PC-3 (cell line): ENCODE measurements around the gene C5orf47. TPM values are rescaled to one million over a fixed set of nuclear protein-coding genes. Genes with fewer than 3 reads are reported as not detected.
A peak's percentile ranks its signal among the peaks of the same experiment; 100 is the strongest.

ENCODE experiments used
- ATAC-seq: fragments of 200-7000 bp; cut with Tn5 transposase; 2 replicates; pipeline ENCODE4 v1.9.1; 2020; ENCODE audit warnings: mild to moderate bottlenecking, moderate library complexity
- BruUV-seq: library from RNA; stranded (reverse); fragments of 400-500 nt; replicated peaks from 2 replicates; lab custom pipeline; 2021; lab: Mats Ljungman, UMichigan
- CTCF ChIA-PET: fragments of 300-600 bp; sonication (Branson Sonifier 250); formaldehyde crosslinking; loops from one replicate; lab custom pipeline; 2022; ENCODE audit warnings: antibody characterized with exemption; lab: Charles Lee
- POLR2A ChIA-PET: fragments of 300-600 bp; sonication (Branson Sonifier 250); formaldehyde crosslinking; loops from one replicate; lab custom pipeline; 2022; ENCODE audit warnings: antibody characterized with exemption; ENCODE audit not compliant: unreplicated experiment; lab: Charles Lee
- DNase-seq: peaks from one replicate; pipeline ENCODE4 v3.0.0-alpha.2; 2015
- H2AFZ ChIP-seq: fragments of 300-600 bp; sonication (generic); 2 replicates; pipeline ENCODE4 v1.6.0; 2016; ENCODE audit warnings: antibody characterized with exemption, low read length
- H3F3A ChIP-seq: fragments of 300-600 bp; sonication (generic); one replicate; pipeline ENCODE4 v1.6.0; 2017; ENCODE audit warnings: antibody characterized with exemption, low read length, control low read depth, mild to moderate bottlenecking; ENCODE audit not compliant: unreplicated experiment
- H3K27ac ChIP-seq: fragments of 300-600 bp; sonication (generic); 2 replicates; pipeline ENCODE4 v1.5.1; 2016; ENCODE audit warnings: mild to moderate bottlenecking, low read length
- H3K27me3 ChIP-seq: fragments of 300-600 bp; sonication (generic); 2 replicates; pipeline ENCODE4 v1.6.1; 2016; ENCODE audit warnings: low read length, mixed read lengths
- H3K36me3 ChIP-seq: fragments of 300-600 bp; sonication (generic); 2 replicates; pipeline ENCODE4 v1.6.1; 2016; ENCODE audit warnings: low read depth, mixed run types, low read length, mixed read lengths
- H3K4me1 ChIP-seq: fragments of 300-600 bp; sonication (generic); 2 replicates; pipeline ENCODE4 v1.5.1; 2016; ENCODE audit warnings: low read length; ENCODE audit not compliant: insufficient read depth
- H3K4me2 ChIP-seq: fragments of 300-600 bp; sonication (generic); 2 replicates; pipeline ENCODE4 v1.6.0; 2016; ENCODE audit warnings: low read length
- H3K4me3 ChIP-seq: fragments of 300-600 bp; sonication (generic); 2 replicates; pipeline ENCODE4 v1.5.1; 2016; ENCODE audit warnings: mild to moderate bottlenecking, low read length, mixed read lengths
- H3K79me2 ChIP-seq: fragments of 300-600 bp; sonication (generic); 2 replicates; pipeline ENCODE4 v1.6.1; 2017; ENCODE audit warnings: low read length, mixed read lengths
- H3K9ac ChIP-seq: fragments of 300-600 bp; sonication (generic); 2 replicates; pipeline ENCODE4 v1.6.0; 2016; ENCODE audit warnings: mild to moderate bottlenecking, low read length
- H3K9me2 ChIP-seq: fragments of 300-600 bp; sonication (generic); replicated peaks from 2 replicates; pipeline ENCODE4 v1.6.1; 2016; ENCODE audit warnings: mixed run types, low read length, mixed read lengths
- H3K9me3 ChIP-seq: fragments of 300-600 bp; sonication (generic); 2 replicates; pipeline ENCODE4 v1.6.1; 2016; ENCODE audit warnings: low read length, mixed read lengths
- H4K20me1 ChIP-seq: fragments of 300-600 bp; sonication (generic); 2 replicates; pipeline ENCODE4 v1.6.1; 2016; ENCODE audit warnings: low read length, mixed read lengths
- CTCF ChIP-seq: fragments of 300-600 bp; sonication (generic); conservative IDR thresholded peaks from 2 replicates; pipeline ENCODE4 v1.5.1; 2017; ENCODE audit warnings: antibody characterized with exemption, low read depth, mild to moderate bottlenecking, low read length
- EZH2 ChIP-seq: fragments of 300-600 bp; sonication (generic); IDR thresholded peaks from one replicate; pipeline ENCODE4 v1.6.1; 2017; ENCODE audit warnings: antibody characterized with exemption, mild to moderate bottlenecking, low read length; ENCODE audit not compliant: unreplicated experiment
- EZH2phosphoT487 ChIP-seq: fragments of 300-600 bp; sonication (generic); IDR thresholded peaks from 2 replicates; pipeline ENCODE4 v1.6.1; 2018; ENCODE audit warnings: mild to moderate bottlenecking, antibody characterized with exemption, low read length, borderline replicate concordance
- intact Hi-C: fragments of 100-400 bp; cut with micrococcal nuclease; formaldehyde crosslinking; loops from 2 replicates; pipeline ENCODE4 v1.9.0; 2023
- total RNA-seq: library from RNA; depleted of rRNA; stranded (reverse); fragments of >200 nt; gene quantifications from 2 replicates; pipeline ENCODE4 v1.2.3, GENCODE V29; 2014

C5orf47 gene
- total RNA-seq, 1 experiment from 2014 or later = not detected

- 0 out of 2 replicates have a peak overlapping the region, but pooled peaks have one; percentile 1 for H3K9ac ChIP-seq
- ATAC-seq (peak; percentile 81), DNase-seq (peak; percentile 90)
- intact Hi-C loops = loop anchor here (1.0 kb wide), 5 partner anchors 11 to 51 kb away; no protein-coding TSS in a partner anchor
- peaks cover 55% of the 10 kb centered on the region for H3K36me3 ChIP-seq
- H3K4me1 ChIP-seq = peaks cover 33% of the 10 kb centered on the region
- CTCF ChIA-PET = interaction anchor here (0.6 kb wide), 2 partner anchors 45 to 1578 kb away, joined by 3 read pairs; no protein-coding TSS in a partner anchor
- peak overlapping the region; percentile 19; the same call in 1 of the 2 replicates for H3K4me3 ChIP-seq
- H3K4me2 ChIP-seq = peak overlapping the region; percentile 55
- TF ChIP-seq EZH2 = no peak
- TF ChIP-seq EZH2phosphoT487 = no peak
- TF ChIP-seq CTCF = no peak
- TSS peak; percentile 5 for BruUV-seq
- no peaks in the 10 kb centered on the region for H3K9me3 ChIP-seq
- no peaks in the 10 kb centered on the region for H4K20me1 ChIP-seq
- peak overlapping the region; percentile 71 for H3K27ac ChIP-seq
- no peaks in the 10 kb centered on the region for H3K27me3 ChIP-seq
- POLR2A ChIA-PET = interaction anchor here (0.7 kb wide), 1 partner anchor 8 kb away, joined by 3 read pairs; no protein-coding TSS in a partner anchor
- peaks cover 11% of the 10 kb centered on the region for H3F3A ChIP-seq
- no peak overlapping the region for H2AFZ ChIP-seq
- H3K79me2 ChIP-seq = no peaks in the 10 kb centered on the region
- no peaks in the 10 kb centered on the region for H3K9me2 ChIP-seq
These were observed 35.4 kb upstream of the C5orf47 start for GRCh38 chr5:173953528-173954090.

DNA sequence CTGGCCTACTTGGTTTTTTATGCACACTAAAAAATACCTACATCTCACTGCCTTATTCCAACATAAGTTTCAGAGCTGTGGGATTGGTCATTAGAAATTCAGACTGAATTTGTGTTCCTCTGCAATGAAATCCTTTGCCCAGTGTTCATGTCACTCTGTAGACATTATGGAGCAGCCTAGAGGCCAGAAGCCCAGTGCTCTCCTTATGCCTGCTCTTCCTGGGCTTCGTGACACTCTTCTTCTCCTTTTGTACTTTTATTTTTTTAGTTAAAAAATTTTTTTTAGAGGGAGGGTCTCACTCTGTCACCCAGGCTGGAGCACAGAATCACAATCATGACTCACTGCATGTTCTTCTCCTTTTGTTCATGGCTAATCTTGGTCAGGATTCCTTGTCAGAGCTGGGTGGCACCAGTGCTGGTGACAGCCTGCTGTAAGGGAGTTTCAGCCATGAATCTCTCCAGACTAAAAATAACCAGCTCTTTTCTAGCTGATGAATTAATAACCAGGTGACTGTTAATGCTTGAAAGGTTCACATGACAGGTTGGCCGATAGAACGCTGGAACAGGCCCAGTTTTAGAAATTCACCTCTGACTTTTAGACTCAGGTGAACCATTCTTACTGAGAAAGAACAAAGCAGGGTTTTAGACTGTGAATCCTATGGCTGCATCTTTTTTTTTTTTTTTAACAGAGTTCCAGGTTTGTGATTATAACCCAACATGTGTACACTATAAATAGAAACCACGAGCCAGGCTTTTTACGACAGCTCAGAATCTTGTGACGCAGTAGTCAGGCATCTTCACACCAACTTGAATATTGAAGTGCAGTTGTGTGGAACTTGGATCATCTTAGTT is 34.1 kb upstream of the C5orf47 start:
- H3K27ac ChIP-seq = peak overlapping the region; percentile 71
- CTCF ChIA-PET = no interaction called here
- POLR2A ChIA-PET = no interaction called here
- no peaks in the 10 kb centered on the region for H3K9me3 ChIP-seq
- H3F3A ChIP-seq = peaks cover 11% of the 10 kb centered on the region
- no peak overlapping the region for H3K4me3 ChIP-seq
- no peak overlapping the region for H3K9ac ChIP-seq
- H2AFZ ChIP-seq = no peak overlapping the region
- H3K9me2 ChIP-seq = no peaks in the 10 kb centered on the region
- intact Hi-C loops = no loop called here
- H4K20me1 ChIP-seq = no peaks in the 10 kb centered on the region
- H3K36me3 ChIP-seq = peaks cover 52% of the 10 kb centered on the region
- H3K4me2 ChIP-seq = peak overlapping the region; percentile 55; the same call in 1 of the 2 replicates
- BruUV-seq = TSS peak; percentile 53
- DNase-seq = peak; percentile 50
- H3K79me2 ChIP-seq = no peaks in the 10 kb centered on the region
- no peak for TF ChIP-seq CTCF
- TF ChIP-seq EZH2 = no peak
- no peak for TF ChIP-seq EZH2phosphoT487
- peaks cover 33% of the 10 kb centered on the region for H3K4me1 ChIP-seq
- ATAC-seq = peak; percentile 53
- H3K27me3 ChIP-seq = no peaks in the 10 kb centered on the region
